ENCODE data around the gene TIMM17A. TPM values are rescaled to one million over a fixed set of nuclear protein-coding genes. Genes with fewer than 3 reads are reported as not detected.

The TIMM17A gene
- total RNA-seq, 1 experiment from 2014 or later = 60.4 TPM

DNA sequence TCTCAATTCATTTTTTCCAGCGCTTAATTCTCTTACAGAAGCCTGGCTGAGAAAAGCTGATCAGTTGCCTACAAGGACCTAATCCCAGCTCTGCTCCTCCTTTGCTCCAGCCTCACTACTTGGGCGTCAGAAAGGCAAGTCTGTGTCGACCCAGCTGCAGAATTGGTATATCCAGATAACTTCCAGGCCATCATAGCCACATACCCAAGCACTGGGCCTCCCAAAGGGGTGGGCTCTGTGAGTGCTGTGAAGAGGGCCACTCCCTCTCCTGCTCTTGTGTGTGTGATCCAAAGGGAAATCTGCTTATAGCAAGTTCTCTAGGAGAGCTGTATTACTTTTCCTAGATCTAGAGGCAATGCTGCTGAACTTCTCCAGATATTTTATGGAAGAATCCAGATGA, 27.0 kb upstream of the TIMM17A start:
- TF ChIP-seq, protein P1, sequence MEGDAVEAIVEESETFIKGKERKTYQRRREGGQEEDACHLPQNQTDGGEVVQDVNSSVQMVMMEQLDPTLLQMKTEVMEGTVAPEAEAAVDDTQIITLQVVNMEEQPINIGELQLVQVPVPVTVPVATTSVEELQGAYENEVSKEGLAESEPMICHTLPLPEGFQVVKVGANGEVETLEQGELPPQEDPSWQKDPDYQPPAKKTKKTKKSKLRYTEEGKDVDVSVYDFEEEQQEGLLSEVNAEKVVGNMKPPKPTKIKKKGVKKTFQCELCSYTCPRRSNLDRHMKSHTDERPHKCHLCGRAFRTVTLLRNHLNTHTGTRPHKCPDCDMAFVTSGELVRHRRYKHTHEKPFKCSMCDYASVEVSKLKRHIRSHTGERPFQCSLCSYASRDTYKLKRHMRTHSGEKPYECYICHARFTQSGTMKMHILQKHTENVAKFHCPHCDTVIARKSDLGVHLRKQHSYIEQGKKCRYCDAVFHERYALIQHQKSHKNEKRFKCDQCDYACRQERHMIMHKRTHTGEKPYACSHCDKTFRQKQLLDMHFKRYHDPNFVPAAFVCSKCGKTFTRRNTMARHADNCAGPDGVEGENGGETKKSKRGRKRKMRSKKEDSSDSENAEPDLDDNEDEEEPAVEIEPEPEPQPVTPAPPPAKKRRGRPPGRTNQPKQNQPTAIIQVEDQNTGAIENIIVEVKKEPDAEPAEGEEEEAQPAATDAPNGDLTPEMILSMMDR (conservative IDR thresholded peaks at IDR 0.05) = no peak
- no peak for TF ChIP-seq EZH2 (IDR thresholded peaks at IDR 0.05; ENCODE audit: low read depth)
- ChIA-PET CTCF (no interaction called here), POLR2A (ENCODE audit: unreplicated experiment) (interaction anchor here (0.7 kb wide), 1 partner anchor 72 kb away, joined by 3 read pairs; no protein-coding TSS in a partner anchor)
- H3K4me3 ChIP-seq = no peak overlapping the region
- H3K27me3 ChIP-seq (ENCODE audit: insufficient read depth, low read depth) = no peaks in the 10 kb centered on the region
- H3K9me2 ChIP-seq (ENCODE audit: insufficient read depth) = no peaks in the 10 kb centered on the region
- no peak for DNase-seq
- H3K4me1 ChIP-seq (replicated peaks; ENCODE audit: insufficient read depth) = peaks cover 14% of the 10 kb centered on the region
- H3K4me2 ChIP-seq = no peak overlapping the region
- no peaks in the 10 kb centered on the region for H4K20me1 ChIP-seq (ENCODE audit: insufficient read depth)
- no peak overlapping the region for H2AFZ ChIP-seq
- intact Hi-C loops (cut with micrococcal nuclease; ENCODE audit: unreplicated experiment) = no loop called here
- no peak overlapping the region for H3K27ac ChIP-seq
- BruUV-seq (replicated peaks) = no TSS peak
- 0 out of 2 replicates have a peak, but pooled peaks cover 7% of the 10 kb centered on the region for H3F3A ChIP-seq (ENCODE audit: insufficient read depth, low read depth)
- H3K9me3 ChIP-seq (ENCODE audit: insufficient read depth, low read depth) = no peaks in the 10 kb centered on the region
- H3K79me2 ChIP-seq (ENCODE audit: low read depth) = no peaks in the 10 kb centered on the region
- no peaks in the 10 kb centered on the region for H3K36me3 ChIP-seq (ENCODE audit: low read depth)

DNA sequence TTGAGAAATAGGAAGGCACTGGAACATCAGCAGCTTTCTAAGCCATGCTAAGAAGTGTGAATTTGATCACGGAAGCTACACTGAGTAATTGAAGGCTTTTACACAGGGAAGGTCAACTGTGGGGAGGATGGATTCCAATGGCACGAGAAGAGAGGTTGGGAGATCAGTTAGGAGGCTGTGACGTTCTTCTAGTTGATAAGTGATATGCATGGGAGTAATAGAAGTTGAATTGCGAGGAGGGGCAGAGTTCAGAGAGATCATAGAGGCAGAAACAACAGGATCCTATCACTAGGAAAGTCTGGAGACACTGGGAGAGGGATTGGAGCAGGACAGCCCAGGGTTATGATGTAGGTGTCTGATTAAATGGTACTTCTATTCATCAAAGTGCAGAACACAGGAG, 25.2 kb upstream of the TIMM17A start:
- TF ChIP-seq, protein P1 (conservative IDR thresholded peaks at IDR 0.05) = no peak
- no peak for TF ChIP-seq EZH2 (IDR thresholded peaks at IDR 0.05; ENCODE audit: low read depth)
- Histone ChIP-seq H3K4me2 (peak overlapping the region; percentile 31; the same call in 1 of the 2 replicates), H3K79me2 (ENCODE audit: low read depth) (no peaks in the 10 kb centered on the region), H3K27me3 (ENCODE audit: insufficient read depth, low read depth) (no peaks in the 10 kb centered on the region), H2AFZ (0 out of 2 replicates have a peak overlapping the region, but pooled peaks have one; percentile 35), H3K36me3 (ENCODE audit: low read depth) (no peaks in the 10 kb centered on the region), H4K20me1 (ENCODE audit: insufficient read depth) (no peaks in the 10 kb centered on the region), H3K4me3 (no peak overlapping the region), H3K4me1 (replicated peaks; ENCODE audit: insufficient read depth) (peaks cover 14% of the 10 kb centered on the region), H3K9me3 (ENCODE audit: insufficient read depth, low read depth) (no peaks in the 10 kb centered on the region), H3F3A (ENCODE audit: insufficient read depth, low read depth) (0 out of 2 replicates have a peak, but pooled peaks cover 7% of the 10 kb centered on the region), H3K9me2 (ENCODE audit: insufficient read depth) (no peaks in the 10 kb centered on the region), H3K27ac (no peak overlapping the region)
- no peak for DNase-seq
- BruUV-seq (replicated peaks) = no TSS peak
- intact Hi-C loops (cut with micrococcal nuclease; ENCODE audit: unreplicated experiment) = no loop called here
- CTCF ChIA-PET = interaction anchor here (0.5 kb wide), 1 partner anchor 10 kb away, joined by 4 read pairs; no protein-coding TSS in a partner anchor
- POLR2A ChIA-PET (ENCODE audit: unreplicated experiment) = no interaction called here

DNA sequence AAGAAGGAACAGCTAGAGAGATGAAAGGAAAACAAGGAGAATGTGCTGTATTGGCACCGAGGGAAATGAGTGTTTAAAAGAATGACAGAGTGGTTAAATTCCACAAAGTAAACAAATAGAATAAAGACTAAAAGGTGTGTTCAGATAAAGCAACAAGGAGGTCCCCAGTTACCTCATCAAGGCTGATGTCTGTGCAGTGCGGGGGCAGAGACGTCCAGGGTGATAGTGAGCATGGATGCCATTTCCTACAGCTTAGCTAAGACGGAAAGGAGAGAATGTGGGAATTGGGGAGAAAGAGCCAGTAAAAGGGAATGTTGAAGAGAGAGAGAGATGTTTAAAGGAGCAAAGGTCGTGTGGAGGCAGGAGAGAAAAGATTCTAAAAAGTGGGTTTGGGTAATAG, 24.5 kb upstream of the TIMM17A start:
- DNase-seq = no peak
- intact Hi-C loops (cut with micrococcal nuclease; ENCODE audit: unreplicated experiment) = no loop called here
- no peak overlapping the region for H3K4me3 ChIP-seq
- H3K79me2 ChIP-seq (ENCODE audit: low read depth) = no peaks in the 10 kb centered on the region
- H3K27me3 ChIP-seq (ENCODE audit: insufficient read depth, low read depth) = no peaks in the 10 kb centered on the region
- TF ChIP-seq, protein P1 (conservative IDR thresholded peaks at IDR 0.05) = no peak
- TF ChIP-seq EZH2 (IDR thresholded peaks at IDR 0.05; ENCODE audit: low read depth) = no peak
- no peaks in the 10 kb centered on the region for H4K20me1 ChIP-seq (ENCODE audit: insufficient read depth)
- H3K9me2 ChIP-seq (ENCODE audit: insufficient read depth) = no peaks in the 10 kb centered on the region
- no TSS peak for BruUV-seq (replicated peaks)
- H3K4me2 ChIP-seq = peak overlapping the region; percentile 31; the same call in 1 of the 2 replicates
- H3K4me1 ChIP-seq (replicated peaks; ENCODE audit: insufficient read depth) = peaks cover 14% of the 10 kb centered on the region
- CTCF ChIA-PET = interaction anchor here (0.7 kb wide), 1 partner anchor 64 kb away, joined by 3 read pairs; no protein-coding TSS in a partner anchor
- POLR2A ChIA-PET (ENCODE audit: unreplicated experiment) = no interaction called here
- no peak overlapping the region for H3K27ac ChIP-seq
- H3K9me3 ChIP-seq (ENCODE audit: insufficient read depth, low read depth) = no peaks in the 10 kb centered on the region
- H3F3A ChIP-seq (ENCODE audit: insufficient read depth, low read depth) = 0 out of 2 replicates have a peak, but pooled peaks cover 7% of the 10 kb centered on the region
- 0 out of 2 replicates have a peak overlapping the region, but pooled peaks have one; percentile 35 for H2AFZ ChIP-seq
- no peaks in the 10 kb centered on the region for H3K36me3 ChIP-seq (ENCODE audit: low read depth)
